ENCODE results near the gene RANBP6.
"Not testable (repeated sequence)": the region's sequence is repeated elsewhere in the genome, so short reads cannot be mapped to it uniquely, and the experiment has no call there.

GRCh38 chr9:6063146-6063545, 47.7 kb upstream of the RANBP6 start:
- not testable (repeated sequence) for TF ChIP-seq CTCF (IDR thresholded peaks at IDR 0.05; ENCODE audit: borderline replicate concordance, extremely low read depth, low read length, poor library complexity, severe bottlenecking); EZH2 (IDR thresholded peaks at IDR 0.05; ENCODE audit: borderline replicate concordance, low read depth, low read length, severe bottlenecking)

All from DND-41 (cell line).